ENCODE results near the gene S1PR2.
"Not testable (repeated sequence)": the region's sequence is repeated elsewhere in the genome, so short reads cannot be mapped to it uniquely, and the experiment has no call there.

Gene S1PR2

DNA sequence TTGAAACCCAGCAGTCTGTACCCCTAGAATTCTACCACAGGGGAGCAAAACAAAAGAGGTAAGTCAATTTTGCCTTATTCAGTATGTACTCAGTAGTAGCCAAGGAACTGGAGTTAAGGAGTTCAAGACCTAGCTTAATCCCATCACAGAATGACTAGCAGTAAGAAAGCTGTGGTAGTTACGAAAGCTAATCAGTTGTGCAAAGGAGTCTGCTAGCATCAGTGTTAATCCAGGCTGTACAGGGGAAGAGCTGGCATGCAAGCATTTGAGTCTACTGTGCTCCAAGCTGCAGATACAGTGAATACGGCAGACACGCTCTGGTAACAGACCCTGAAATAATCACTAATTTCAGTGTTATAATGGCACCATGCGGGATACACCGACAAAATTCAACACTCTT, 41.1 kb downstream of the S1PR2 start:
- no peak for DNase-seq

GRCh38 chr19:10189616-10190015, 41.5 kb downstream of the S1PR2 start:
- DNase-seq = no peak

GRCh38 chr19:10187315-10187714, 43.8 kb downstream of the S1PR2 start:
- no peak for DNase-seq

- no peak for DNase-seq
Measured at GRCh38 chr19:10184636-10185035, 46.5 kb downstream of the S1PR2 start.

- no peak for DNase-seq
Measured at GRCh38 chr19:10183926-10184325, 47.2 kb downstream of the S1PR2 start.

DNA sequence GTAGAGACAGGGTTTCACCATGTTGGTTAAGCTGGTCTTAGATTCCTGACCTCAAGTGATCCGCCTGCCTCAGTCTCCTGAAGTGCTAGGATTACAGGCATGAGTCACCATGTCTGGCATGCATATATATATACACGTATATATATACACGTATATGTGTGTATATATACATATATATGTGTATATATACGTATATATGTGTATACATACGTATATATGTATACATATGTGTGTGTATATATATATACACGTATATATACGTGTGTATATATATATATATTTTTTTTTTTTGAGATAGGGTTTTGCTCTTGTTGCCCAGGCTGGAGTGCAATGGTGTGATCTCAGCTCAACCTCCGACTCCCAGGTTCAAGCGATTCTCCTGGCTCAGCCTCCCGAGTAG, 48.3 kb downstream of the S1PR2 start:
- DNase-seq = no peak

GRCh38 chr19:10182076-10182475, 49.1 kb downstream of the S1PR2 start:
- no peak for DNase-seq

DNA sequence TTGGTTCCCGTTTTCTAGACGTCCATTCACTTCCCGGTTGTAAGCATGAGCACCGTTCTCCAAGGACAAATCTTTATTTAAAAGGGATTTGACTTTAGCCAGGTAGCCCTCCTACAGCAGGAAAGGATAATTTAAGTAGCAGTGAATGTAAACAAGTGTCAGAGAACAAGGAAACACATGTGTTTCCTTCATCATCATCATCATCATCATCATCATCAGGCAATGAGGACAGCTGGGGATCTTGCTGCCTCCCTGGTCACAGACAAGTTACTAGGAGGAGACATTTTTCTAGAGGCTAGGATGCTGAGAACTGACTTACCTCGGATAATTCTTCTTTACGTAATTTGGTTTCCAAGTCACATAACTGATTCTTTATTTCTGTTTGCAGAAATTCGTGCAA, 50.7 kb downstream of the S1PR2 start:
- DNase-seq = no peak

DNA sequence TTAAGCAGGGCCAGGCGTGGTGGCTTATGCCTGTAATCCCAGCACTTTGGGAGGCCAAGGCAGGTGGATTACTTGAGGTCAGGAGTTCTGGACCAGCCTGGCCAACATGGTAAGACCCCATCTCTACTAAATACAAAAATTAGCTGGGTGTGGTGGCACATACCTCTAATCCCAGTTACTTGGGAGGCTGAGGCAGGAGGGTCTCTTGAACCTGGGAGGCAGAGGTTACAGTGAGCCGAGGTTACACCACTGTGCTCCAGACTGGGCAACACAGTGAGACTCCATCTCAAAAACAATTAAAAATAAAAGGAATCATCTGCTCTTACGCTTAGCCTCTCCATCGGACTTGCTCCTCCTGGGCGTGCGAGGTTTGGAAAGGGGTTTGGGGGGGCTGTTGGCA, 51.1 kb downstream of the S1PR2 start:
- not testable (repeated sequence) for DNase-seq

- DNase-seq = no peak
Measured at GRCh38 chr19:10173527-10173926, 57.6 kb downstream of the S1PR2 start.
